Body of pancreas (tissue), 4 donors: ENCODE measurements around the gene HERC2.

Source experiments
- CTCF ChIP-seq, 7 experiments: fragments of 450-650 bp in 4 of 7; fragments of 200-600 bp in 3 of 7; sonication (generic) in 3 of 7; IDR thresholded peaks; one replicate each; pipeline ENCODE4 v1.5.1; 2016 to 2019; ENCODE audit warnings: antibody characterized with exemption in 7 of 7
- POLR2A ChIP-seq, 3 donors: fragments of 450-650 bp; IDR thresholded peaks; one replicate each; pipeline ENCODE4 v1.6.1; 2016; ENCODE audit warnings: antibody characterized with exemption in 3 of 3, mild to moderate bottlenecking in 2 of 3

- TF ChIP-seq POLR2A (IDR thresholded peaks at IDR 0.05): no peak
- no peak for TF ChIP-seq CTCF (IDR thresholded peaks at IDR 0.05)
These were observed 246.4 kb downstream of the HERC2 start for GRCh38 chr15:28075573-28075972.
